ENCODE measurements around the gene SUGT1.

Gene SUGT1

DNA sequence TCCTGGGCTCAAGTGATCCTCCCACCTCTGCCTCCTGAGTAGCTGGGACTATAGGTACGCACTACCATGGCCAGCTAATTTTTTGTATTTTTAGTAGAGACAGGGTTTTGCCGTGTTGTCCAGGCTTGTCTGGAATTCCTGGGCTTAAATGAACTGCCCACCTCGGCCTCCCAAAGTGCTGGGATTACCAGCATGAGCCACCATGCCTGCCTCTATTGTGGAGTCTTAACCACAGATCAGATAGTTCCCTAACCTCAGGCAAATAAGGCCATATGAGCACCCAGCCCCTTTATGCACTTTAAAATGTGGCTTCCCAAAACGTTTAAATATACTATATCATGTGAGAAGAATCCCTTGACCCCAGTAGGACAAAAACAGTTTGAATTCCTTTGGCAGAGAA lies 70.5 kb downstream of the SUGT1 start:
- Histone ChIP-seq H3K79me2 (ENCODE audit: insufficient read depth, low read depth) (no peaks in the 10 kb centered on the region), H3K4me1 (ENCODE audit: low read depth, poor library complexity, severe bottlenecking) (no peaks in the 10 kb centered on the region), H3K4me3 (IDR thresholded peaks at IDR 0.05; ENCODE audit: insufficient read depth, low read depth, low read length) (no peak overlapping the region), H3K27ac (no peak overlapping the region), H4K20me1 (ENCODE audit: insufficient read depth) (no peaks in the 10 kb centered on the region), H2AFZ (ENCODE audit: low read depth) (no peak overlapping the region), H3K4me2 (no peak overlapping the region), H3K9ac (no peak overlapping the region), H3K36me3 (ENCODE audit: insufficient read depth) (no peaks in the 10 kb centered on the region), H3K27me3 (ENCODE audit: insufficient read depth, low read depth) (no peaks in the 10 kb centered on the region)
- TF ChIP-seq, protein P1, sequence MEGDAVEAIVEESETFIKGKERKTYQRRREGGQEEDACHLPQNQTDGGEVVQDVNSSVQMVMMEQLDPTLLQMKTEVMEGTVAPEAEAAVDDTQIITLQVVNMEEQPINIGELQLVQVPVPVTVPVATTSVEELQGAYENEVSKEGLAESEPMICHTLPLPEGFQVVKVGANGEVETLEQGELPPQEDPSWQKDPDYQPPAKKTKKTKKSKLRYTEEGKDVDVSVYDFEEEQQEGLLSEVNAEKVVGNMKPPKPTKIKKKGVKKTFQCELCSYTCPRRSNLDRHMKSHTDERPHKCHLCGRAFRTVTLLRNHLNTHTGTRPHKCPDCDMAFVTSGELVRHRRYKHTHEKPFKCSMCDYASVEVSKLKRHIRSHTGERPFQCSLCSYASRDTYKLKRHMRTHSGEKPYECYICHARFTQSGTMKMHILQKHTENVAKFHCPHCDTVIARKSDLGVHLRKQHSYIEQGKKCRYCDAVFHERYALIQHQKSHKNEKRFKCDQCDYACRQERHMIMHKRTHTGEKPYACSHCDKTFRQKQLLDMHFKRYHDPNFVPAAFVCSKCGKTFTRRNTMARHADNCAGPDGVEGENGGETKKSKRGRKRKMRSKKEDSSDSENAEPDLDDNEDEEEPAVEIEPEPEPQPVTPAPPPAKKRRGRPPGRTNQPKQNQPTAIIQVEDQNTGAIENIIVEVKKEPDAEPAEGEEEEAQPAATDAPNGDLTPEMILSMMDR (conservative IDR thresholded peaks at IDR 0.05; ENCODE audit: low read depth, low read length), result no peak

DNA sequence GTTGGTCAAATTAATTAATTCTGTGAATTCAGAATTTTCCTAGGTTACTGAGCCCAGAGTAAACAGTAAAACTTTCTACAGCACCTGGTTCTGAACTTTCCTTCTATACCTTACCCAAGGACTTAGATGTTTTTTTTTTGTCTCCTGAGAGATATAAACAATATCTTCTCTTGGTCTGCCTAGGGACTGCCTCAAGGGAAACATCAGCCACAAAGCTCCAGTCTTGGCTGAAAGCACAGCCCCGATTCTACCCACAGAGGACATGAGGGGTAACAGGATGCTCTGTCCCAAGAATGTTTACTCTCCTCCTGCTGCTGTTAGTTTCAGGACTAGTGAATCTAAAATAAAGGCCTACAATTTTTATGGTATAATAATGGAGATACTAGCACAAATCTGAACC lies 72.7 kb downstream of the SUGT1 start:
- H3K4me2 ChIP-seq, result no peak overlapping the region
- TF ChIP-seq, protein P1 (conservative IDR thresholded peaks at IDR 0.05; ENCODE audit: low read depth, low read length), result no peak
- H3K4me1 ChIP-seq (ENCODE audit: low read depth, poor library complexity, severe bottlenecking), result no peaks in the 10 kb centered on the region
- no peaks in the 10 kb centered on the region for H3K79me2 ChIP-seq (ENCODE audit: insufficient read depth, low read depth)
- no peak overlapping the region for H2AFZ ChIP-seq (ENCODE audit: low read depth)
- H3K4me3 ChIP-seq (IDR thresholded peaks at IDR 0.05; ENCODE audit: insufficient read depth, low read depth, low read length), result no peak overlapping the region
- no peaks in the 10 kb centered on the region for H3K27me3 ChIP-seq (ENCODE audit: insufficient read depth, low read depth)
- H4K20me1 ChIP-seq (ENCODE audit: insufficient read depth), result no peaks in the 10 kb centered on the region
- no peaks in the 10 kb centered on the region for H3K36me3 ChIP-seq (ENCODE audit: insufficient read depth)
- H3K9ac ChIP-seq, result no peak overlapping the region
- no peak overlapping the region for H3K27ac ChIP-seq

DNA sequence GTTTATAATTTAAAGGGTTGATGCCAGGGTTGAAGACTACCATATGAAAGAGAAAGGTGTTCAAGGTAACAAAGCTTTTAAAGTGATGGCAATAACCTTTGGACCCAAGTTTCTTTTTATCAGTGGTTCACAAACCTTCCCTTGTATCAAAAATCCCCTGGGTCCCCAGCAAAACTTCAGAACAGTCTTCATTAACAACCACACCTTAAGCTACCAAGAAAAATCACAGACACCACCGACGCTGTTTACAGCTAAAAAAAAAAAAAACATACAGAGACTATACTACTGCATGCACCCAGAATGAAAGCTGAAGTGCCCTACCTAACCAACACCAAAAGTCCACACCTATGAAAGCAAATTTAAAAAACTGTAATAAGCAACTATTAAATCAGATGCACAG lies 73.6 kb downstream of the SUGT1 start:
- H3K36me3 ChIP-seq (ENCODE audit: insufficient read depth), result no peaks in the 10 kb centered on the region

DNA sequence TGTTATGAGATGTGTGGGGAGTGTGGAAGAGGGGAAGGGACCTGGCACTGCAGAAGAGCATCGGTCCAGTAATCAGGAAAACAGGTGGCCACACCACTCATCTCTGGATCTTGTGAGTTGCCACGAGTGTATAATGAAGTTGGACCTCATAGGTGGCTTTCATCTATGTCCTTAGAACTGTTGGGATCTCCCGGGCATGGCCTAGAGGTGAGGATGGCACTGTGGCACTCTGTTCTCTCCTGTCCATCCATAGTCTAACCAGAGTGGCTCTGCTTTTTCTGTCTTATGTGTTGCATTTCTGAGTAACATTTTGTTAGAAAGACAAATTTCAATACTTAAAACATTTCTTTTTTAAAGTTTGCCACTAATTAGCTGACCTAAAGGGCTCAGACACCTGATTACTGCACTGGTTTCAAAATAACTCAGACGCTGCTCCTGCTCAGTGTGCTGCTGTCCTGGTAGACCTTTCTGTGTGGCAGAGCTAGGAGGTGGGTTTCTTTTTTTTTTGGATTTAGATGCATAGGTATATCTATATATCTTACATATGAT lies 81.5 kb downstream of the SUGT1 start:
- H2AFZ ChIP-seq (ENCODE audit: low read depth), result no peak overlapping the region
- H3K27me3 ChIP-seq (ENCODE audit: insufficient read depth, low read depth), result no peaks in the 10 kb centered on the region
- no peak overlapping the region for H3K4me3 ChIP-seq (IDR thresholded peaks at IDR 0.05; ENCODE audit: insufficient read depth, low read depth, low read length)
- no peaks in the 10 kb centered on the region for H3K4me1 ChIP-seq (ENCODE audit: low read depth, poor library complexity, severe bottlenecking)
- no peak overlapping the region for H3K4me2 ChIP-seq
- no peaks in the 10 kb centered on the region for H3K79me2 ChIP-seq (ENCODE audit: insufficient read depth, low read depth)
- no peak overlapping the region for H3K9ac ChIP-seq
- H3K27ac ChIP-seq, result no peak overlapping the region
- TF ChIP-seq, protein P1 (conservative IDR thresholded peaks at IDR 0.05; ENCODE audit: low read depth, low read length), result no peak
- no peaks in the 10 kb centered on the region for H4K20me1 ChIP-seq (ENCODE audit: insufficient read depth)
- no peaks in the 10 kb centered on the region for H3K36me3 ChIP-seq (ENCODE audit: insufficient read depth)

More for the DNA sequence above, 73.6 kb downstream of the SUGT1 start:
- no peak overlapping the region for H3K27ac ChIP-seq
- H3K79me2 ChIP-seq (ENCODE audit: insufficient read depth, low read depth), result no peaks in the 10 kb centered on the region
- no peak overlapping the region for H3K4me2 ChIP-seq
- H2AFZ ChIP-seq (ENCODE audit: low read depth), result no peak overlapping the region
- no peaks in the 10 kb centered on the region for H3K4me1 ChIP-seq (ENCODE audit: low read depth, poor library complexity, severe bottlenecking)
- no peaks in the 10 kb centered on the region for H4K20me1 ChIP-seq (ENCODE audit: insufficient read depth)
- no peaks in the 10 kb centered on the region for H3K27me3 ChIP-seq (ENCODE audit: insufficient read depth, low read depth)
- no peak overlapping the region for H3K9ac ChIP-seq
- no peak overlapping the region for H3K4me3 ChIP-seq (IDR thresholded peaks at IDR 0.05; ENCODE audit: insufficient read depth, low read depth, low read length)
- TF ChIP-seq, protein P1 (conservative IDR thresholded peaks at IDR 0.05; ENCODE audit: low read depth, low read length), result no peak

All from KMS-11 (cell line).